HG03457 (cell line): ENCODE data around the gene TMEM233.
"Not testable (repeated sequence)": the region's sequence is repeated elsewhere in the genome, so short reads cannot be mapped to it uniquely, and the experiment has no call there.

Experiments used
- ATAC-seq: cut with Tn5 transposase; IDR thresholded peaks from one replicate; pipeline ENCODE4 v1.9.1; 2021; ENCODE audit warnings: moderate number of reproducible peaks; ENCODE audit not compliant: unreplicated experiment

TMEM233 gene

GRCh38 chr12:119652665-119653064 is 59.1 kb downstream of the TMEM233 start:
- ATAC-seq: no peak

DNA sequence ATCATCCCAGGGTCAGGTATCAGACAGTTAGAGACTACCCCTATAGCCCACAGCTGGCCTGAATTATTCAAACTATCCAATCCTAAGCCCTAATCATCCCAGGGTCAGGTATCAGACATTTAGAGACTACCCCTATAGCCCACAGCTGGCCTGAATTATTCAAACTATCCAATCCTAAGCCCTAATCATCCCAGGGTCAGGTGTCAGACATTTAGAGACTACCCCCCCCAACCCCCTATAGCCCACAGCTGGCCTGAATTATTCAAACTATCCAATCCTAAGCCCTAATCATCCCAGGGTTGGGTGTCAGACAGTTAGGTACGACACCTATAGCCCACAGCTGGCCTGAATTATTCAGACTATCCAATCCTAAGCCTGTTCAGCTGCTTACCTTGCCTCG is 63.4 kb downstream of the TMEM233 start:
- ATAC-seq: not testable (repeated sequence)

DNA sequence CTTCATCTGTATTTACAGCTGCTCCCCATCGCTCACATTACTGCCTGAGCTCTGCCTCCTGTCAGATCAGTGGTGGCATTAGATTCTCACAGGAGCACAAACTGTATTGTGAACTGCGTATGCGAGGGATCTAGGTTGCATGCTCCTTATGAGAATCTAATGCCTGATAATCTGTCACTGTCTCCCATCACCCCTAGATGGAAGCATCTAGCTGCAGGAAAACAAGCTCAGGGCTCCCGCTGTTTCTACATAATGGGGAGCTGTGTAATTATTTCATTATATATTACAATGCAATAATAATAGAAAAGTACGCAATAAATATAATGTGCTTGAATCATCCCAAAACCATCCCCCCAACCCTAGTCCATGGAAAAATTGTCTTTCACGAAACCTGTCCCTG is 64.6 kb downstream of the TMEM233 start:
- not testable (repeated sequence) for ATAC-seq

GRCh38 chr12:119659289-119659897 is 65.8 kb downstream of the TMEM233 start:
- no peak for ATAC-seq

DNA sequence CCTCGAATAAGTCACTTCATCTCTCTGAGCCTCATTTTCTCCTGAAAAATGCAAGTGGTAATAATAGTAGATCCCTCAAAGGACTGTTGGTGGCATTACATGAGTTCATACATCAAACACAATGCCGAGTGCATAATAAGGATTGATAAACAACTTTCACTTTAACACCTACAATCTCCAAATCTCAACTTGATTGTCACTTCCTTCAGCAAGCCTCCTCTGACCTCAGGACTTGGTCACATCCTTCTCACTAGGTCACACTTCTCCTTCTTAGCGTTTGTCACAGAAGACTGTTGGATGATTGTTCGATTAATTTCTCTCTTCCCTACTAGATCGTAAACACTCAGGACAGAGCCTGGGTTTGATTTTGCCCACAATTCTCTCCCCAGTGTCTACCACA is 66.5 kb downstream of the TMEM233 start:
- no peak for ATAC-seq

- no peak for ATAC-seq
Observed at GRCh38 chr12:119661882-119662281, 68.3 kb downstream of the TMEM233 start.

DNA sequence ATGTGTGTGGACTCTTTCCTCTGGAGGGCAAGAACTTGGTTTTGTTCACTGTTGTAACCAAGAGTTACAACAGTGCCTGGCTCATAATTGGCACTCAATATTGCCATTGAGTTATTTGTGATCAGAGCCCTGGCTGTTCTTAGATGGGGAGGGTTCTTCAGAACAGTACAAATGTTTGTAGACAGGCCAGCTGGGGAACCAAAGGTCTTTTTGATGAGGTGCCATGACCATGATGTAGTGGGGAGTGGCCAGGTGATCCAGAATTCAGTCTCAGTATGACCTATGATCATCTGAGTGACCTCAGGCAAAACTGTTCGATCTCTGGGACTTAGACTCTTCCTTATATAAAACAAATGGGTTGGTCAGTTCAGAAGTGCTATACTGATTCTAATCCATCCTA is 71.1 kb downstream of the TMEM233 start:
- no peak for ATAC-seq

DNA sequence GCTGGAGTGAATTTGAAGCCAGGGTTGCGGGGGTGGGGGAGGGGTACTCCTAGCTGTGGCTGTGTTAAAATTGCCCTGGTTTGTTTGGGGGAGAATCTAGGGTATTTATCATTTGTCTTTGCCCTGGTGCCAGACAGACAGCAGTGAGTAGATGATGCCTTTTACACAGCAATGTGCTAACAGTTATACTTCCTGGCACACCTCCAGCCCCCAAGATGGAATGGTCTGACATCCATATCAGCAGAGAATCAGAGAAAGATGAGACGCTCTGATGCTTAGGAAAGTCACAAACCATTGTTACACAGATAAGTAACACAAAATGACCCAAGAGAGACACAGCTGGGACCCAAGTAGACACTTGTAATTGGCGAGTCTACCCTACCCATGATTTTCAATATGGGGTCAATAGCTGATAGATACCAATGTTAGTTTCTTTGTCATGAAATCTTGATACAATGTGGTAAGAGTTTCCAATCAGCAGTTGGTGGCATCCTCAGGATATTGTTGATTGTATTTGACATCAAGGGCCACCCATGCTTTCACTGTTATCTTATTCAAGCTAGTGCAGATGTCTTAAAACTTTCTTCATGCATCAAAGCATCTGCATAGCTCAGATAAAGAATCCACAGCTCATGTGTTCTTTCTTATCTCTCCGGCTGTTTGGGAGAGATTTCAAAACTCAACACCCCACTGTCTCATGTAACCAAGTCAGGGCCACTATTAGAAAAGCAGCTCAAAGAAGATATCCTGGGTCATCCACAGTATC is 71.8 kb downstream of the TMEM233 start:
- no peak for ATAC-seq

- no peak for ATAC-seq
Observed at GRCh38 chr12:119666226-119666795, 72.7 kb downstream of the TMEM233 start.

DNA sequence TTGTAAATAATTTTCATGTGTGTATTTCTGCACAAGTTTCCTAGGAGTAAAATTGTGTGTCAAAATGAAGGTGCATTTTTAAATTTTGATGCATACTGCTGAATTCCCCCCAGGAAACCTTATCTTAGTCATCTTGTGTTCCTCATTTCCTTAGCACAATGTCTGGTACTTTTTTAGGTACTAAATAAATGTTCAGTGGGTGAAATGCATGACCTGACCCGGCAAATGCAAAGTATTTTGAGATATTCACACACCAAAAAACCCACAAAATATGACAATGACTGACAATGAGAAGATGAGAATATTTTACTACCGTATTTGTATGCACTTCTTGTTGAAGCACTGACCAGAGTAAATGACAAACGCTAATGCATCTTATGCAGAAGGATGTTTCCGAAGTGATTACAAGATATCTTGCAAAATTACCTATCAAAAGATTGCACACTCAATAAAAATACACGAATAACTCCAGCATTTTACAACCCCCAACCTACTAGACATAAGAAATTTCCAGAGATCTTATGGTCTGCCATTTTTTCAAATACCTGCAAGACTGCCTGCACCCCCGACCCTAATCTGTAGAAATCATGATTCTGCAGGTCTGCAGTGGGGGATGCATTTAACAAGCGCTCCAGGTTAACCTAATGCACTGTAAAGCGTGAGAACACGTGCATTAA is 73.5 kb downstream of the TMEM233 start:
- ATAC-seq: peak; percentile 25

GRCh38 chr12:119667577-119668323 is 74.2 kb downstream of the TMEM233 start, which contains the start of gene PRKAB1:
Gene PRKAB1 (plus strand): TSS chr12:119668133. CDS start chr12:119668245, 112 bp downstream.
- peak; percentile 91 for ATAC-seq

- ATAC-seq: no peak
Observed at GRCh38 chr12:119668324-119668841, 74.8 kb downstream of the TMEM233 start.

GRCh38 chr12:119669744-119670472 is 76.3 kb downstream of the TMEM233 start:
- no peak for ATAC-seq

- ATAC-seq: no peak
Observed at GRCh38 chr12:119671070-119671469, 77.5 kb downstream of the TMEM233 start.

DNA sequence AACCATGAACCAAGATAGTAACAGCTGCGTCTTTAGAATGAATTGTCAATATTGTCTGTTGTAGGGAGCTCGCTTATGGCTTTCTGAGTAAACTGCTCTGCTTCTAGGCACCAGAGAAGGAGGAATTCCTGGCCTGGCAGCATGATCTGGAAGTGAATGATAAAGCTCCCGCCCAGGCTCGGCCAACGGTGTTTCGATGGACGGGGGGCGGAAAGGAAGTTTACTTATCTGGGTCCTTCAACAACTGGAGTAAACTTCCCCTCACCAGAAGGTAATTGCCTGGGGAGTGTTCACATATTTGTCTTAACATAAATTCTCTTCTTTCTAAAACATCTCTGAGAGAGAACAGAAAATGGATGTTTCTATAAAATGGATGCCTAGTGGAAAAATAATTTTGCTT is 78.6 kb downstream of the TMEM233 start:
- no peak for ATAC-seq

- no peak for ATAC-seq
Observed at GRCh38 chr12:119673634-119674033, 80.1 kb downstream of the TMEM233 start.

- ATAC-seq: no peak
Observed at GRCh38 chr12:119674560-119674959, 81.0 kb downstream of the TMEM233 start.

DNA sequence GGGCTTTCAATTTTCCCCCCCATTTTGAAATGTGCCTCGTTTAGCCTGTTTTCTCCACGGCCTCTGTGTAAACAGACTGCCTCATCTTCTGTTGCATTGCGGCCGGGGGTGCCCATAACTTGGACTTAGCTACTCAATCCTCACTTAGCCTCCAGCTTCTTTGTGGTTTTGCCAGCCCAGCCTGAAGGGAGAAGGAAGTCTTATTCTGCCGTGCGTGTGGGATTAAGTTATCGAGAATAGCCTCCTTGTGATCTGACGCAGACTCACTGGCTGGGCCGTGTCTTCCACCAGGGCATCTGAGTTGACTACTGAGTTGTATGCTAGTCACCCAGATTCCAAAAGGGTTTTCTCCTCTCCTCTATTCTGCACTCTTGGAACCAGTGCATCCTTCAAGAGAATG is 82.4 kb downstream of the TMEM233 start:
- no peak for ATAC-seq

DNA sequence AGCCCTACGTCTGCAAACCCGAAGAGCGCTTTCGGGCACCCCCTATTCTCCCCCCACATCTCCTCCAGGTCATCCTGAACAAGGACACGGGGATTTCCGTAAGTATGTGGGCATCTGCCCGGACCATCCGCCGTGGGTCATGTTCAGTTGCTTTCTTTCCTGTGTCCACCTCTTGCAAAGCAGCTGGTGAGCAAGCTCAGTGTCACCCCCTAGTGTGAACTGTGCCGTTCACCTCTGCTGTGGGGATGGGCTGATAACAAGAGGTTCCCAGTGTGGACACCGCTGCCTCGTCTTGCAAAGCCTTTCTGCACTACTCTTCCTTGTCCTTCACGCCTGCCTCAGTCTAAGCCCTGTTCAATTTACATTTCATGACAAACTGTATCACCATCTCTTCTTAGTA is 83.0 kb downstream of the TMEM233 start:
- ATAC-seq: no peak

DNA sequence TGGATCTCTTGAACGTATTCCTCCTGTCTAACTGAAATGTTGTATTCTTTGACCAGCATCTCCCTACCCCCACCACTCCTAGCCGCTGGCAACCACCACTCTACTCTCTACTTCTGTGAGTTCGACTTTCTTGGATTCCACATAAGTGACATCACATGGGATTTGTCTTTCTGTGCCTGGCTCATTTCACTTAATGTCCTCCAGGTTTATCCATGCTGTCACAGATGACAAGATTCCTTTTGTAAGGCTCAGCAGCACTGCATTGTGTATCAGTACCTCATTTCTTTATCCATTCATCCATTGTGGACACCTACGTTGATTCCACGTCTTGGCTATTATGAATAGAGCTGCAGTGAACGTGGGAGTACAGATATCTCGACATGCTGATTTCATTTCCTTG is 84.9 kb downstream of the TMEM233 start:
- ATAC-seq: no peak
